Measurements from ENCODE around the gene CC2D1B. TPM values are rescaled to one million over a fixed set of nuclear protein-coding genes. Genes with fewer than 3 reads are reported as not detected.

CC2D1B gene
- total and polyA plus RNA-seq, 9 of the 15 experiments (the other 6 are each of a cell fraction or from before 2014, with no cell fraction given), result 1.2 to 33.6 (median 25.5) TPM

DNA sequence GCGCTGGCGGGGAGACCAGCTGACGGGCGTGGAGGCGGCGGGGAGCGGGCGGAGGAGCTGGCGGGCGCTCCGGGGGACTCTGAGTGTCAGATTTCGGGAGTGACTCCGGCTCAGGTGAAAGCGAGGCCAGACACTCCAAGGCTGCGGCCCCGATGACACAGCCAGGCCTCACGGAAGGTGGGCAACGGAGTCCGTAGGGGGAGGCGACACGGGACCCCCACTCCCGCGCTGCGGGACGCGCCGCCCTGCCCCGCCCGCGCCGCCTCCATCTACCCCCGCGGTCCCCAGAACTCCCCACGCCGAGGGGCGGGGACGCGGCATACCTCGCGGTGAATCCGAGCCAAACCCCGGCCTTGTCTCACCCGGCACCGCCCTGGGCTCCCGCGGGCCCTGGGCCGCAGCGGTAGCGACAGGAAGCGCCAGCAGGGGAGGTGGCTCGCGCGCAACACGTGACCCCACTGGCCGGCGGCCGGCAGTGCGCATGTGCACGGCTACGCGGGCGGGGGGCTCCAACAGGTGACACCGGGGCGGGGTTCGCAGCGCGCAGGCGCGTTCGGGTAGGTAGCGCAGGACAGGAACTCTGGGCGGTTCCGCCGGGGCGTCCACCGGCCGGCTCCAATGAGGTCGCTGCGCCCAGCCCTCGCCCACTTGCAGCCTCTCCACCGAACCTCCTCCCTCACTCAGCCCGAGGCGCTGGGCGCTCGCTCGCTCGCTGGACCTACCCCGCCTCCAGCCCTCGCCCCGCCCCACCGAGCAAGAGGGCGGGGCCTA, at the start of gene CC2D1B (continued):
- TF ChIP-seq, protein P1, sequence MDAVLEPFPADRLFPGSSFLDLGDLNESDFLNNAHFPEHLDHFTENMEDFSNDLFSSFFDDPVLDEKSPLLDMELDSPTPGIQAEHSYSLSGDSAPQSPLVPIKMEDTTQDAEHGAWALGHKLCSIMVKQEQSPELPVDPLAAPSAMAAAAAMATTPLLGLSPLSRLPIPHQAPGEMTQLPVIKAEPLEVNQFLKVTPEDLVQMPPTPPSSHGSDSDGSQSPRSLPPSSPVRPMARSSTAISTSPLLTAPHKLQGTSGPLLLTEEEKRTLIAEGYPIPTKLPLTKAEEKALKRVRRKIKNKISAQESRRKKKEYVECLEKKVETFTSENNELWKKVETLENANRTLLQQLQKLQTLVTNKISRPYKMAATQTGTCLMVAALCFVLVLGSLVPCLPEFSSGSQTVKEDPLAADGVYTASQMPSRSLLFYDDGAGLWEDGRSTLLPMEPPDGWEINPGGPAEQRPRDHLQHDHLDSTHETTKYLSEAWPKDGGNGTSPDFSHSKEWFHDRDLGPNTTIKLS (IDR thresholded peaks at IDR 0.05; ENCODE audit: borderline replicate concordance, low read depth), result peak; percentile 54; the same call in 1 of the 2 replicates
- TF ChIP-seq XRCC3 (IDR thresholded peaks at IDR 0.05) (no peak), KDM5B (IDR thresholded peaks at IDR 0.05; ENCODE audit: insufficient replicate concordance, low read depth, low read length) (peak; percentile 77), RBFOX2 (IDR thresholded peaks at IDR 0.05; ENCODE audit: low read depth, low read length) (peak; percentile 96), PPARD (CRISPR knock-in tag; IDR thresholded peaks at IDR 0.05) (no peak), BRD9 (IDR thresholded peaks at IDR 0.05; ENCODE audit: low read depth, partially characterized antibody) (no peak), THRAP3 (IDR thresholded peaks at IDR 0.05; ENCODE audit: borderline replicate concordance) (no peak), MEIS2 (IDR thresholded peaks at IDR 0.05; ENCODE audit: partially characterized antibody) (peak; percentile 95), HNRNPL (IDR thresholded peaks at IDR 0.05; ENCODE audit: low read depth, low read length) (peak; percentile 77; the same call in 1 of the 2 replicates), LCOR (CRISPR knock-in tag; IDR thresholded peaks at IDR 0.05) (peak; percentile 87)
- TF ChIP-seq, protein P2, sequence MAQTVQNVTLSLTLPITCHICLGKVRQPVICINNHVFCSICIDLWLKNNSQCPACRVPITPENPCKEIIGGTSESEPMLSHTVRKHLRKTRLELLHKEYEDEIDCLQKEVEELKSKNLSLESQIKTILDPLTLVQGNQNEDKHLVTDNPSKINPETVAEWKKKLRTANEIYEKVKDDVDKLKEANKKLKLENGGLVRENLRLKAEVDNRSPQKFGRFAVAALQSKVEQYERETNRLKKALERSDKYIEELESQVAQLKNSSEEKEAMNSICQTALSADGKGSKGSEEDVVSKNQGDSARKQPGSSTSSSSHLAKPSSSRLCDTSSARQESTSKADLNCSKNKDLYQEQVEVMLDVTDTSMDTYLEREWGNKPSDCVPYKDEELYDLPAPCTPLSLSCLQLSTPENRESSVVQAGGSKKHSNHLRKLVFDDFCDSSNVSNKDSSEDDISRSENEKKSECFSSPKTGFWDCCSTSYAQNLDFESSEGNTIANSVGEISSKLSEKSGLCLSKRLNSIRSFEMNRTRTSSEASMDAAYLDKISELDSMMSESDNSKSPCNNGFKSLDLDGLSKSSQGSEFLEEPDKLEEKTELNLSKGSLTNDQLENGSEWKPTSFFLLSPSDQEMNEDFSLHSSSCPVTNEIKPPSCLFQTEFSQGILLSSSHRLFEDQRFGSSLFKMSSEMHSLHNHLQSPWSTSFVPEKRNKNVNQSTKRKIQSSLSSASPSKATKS (CRISPR knock-in tag; IDR thresholded peaks at IDR 0.05), result no peak
- TF ChIP-seq, protein P3, sequence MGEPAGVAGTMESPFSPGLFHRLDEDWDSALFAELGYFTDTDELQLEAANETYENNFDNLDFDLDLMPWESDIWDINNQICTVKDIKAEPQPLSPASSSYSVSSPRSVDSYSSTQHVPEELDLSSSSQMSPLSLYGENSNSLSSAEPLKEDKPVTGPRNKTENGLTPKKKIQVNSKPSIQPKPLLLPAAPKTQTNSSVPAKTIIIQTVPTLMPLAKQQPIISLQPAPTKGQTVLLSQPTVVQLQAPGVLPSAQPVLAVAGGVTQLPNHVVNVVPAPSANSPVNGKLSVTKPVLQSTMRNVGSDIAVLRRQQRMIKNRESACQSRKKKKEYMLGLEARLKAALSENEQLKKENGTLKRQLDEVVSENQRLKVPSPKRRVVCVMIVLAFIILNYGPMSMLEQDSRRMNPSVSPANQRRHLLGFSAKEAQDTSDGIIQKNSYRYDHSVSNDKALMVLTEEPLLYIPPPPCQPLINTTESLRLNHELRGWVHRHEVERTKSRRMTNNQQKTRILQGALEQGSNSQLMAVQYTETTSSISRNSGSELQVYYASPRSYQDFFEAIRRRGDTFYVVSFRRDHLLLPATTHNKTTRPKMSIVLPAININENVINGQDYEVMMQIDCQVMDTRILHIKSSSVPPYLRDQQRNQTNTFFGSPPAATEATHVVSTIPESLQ (CRISPR knock-in tag; IDR thresholded peaks at IDR 0.05), result 0 out of 2 replicates have a peak, but pooled peaks have one; percentile 47
